K562 (cell line): ENCODE results near the gene PYGB. TPM values are rescaled to one million over a fixed set of nuclear protein-coding genes. Genes with fewer than 3 reads are reported as not detected.

Experiments used
- BRD9 ChIP-seq: fragments of 450-650 bp; IDR thresholded peaks from 2 replicates; pipeline ENCODE4 v1.6.1; 2018; ENCODE audit warnings: low read depth; ENCODE audit not compliant: partially characterized antibody
- CCAR2 ChIP-seq: fragments of 200-400 bp; formaldehyde crosslinking; IDR thresholded peaks from 2 replicates; pipeline ENCODE4 v1.6.1; 2017; ENCODE audit warnings: mild to moderate bottlenecking, low read depth, low read length
- COPS2 ChIP-seq: fragments of 450-650 bp; conservative IDR thresholded peaks from 2 replicates; pipeline ENCODE4 v1.6.1; 2016; ENCODE audit warnings: mild to moderate bottlenecking, moderate library complexity
- CTBP1 ChIP-seq: fragments of 450-650 bp; IDR thresholded peaks from 2 replicates; pipeline ENCODE4 v1.6.1; 2016; ENCODE audit warnings: borderline replicate concordance
- HDAC3 ChIP-seq: fragments of 450-650 bp; IDR thresholded peaks from 2 replicates; pipeline ENCODE4 v1.6.1; 2018; ENCODE audit warnings: borderline replicate concordance, mild to moderate bottlenecking, moderate library complexity; ENCODE audit not compliant: partially characterized antibody
- MLX ChIP-seq, 2 experiments: fragments of 450-650 bp in 1 of 2; sonication (generic) in 1 of 2; formaldehyde crosslinking; conservative IDR thresholded peaks; 2 replicates each; pipeline versions ENCODE4 v1.4.0 to v1.8.1; 2020 to 2022; ENCODE audit warnings: mild to moderate bottlenecking in 1 of 2, missing genetic modification reagents in 1 of 2
- PHTF2 ChIP-seq: fragments of 250-450 bp; sonication (Bioruptor Pico); IDR thresholded peaks from 2 replicates; pipeline ENCODE4 v1.5.0; 2021; ENCODE audit warnings: mild to moderate bottlenecking
- RBBP5 ChIP-seq: fragments of 200-600 bp; sonication (generic); IDR thresholded peaks from 2 replicates; pipeline ENCODE4 v1.6.1; 2012; ENCODE audit warnings: borderline replicate concordance, mild to moderate bottlenecking, low read length, control low read depth, inconsistent platforms; ENCODE audit not compliant: insufficient read depth, poor library complexity, severe bottlenecking
- RCOR1 ChIP-seq, 2 experiments: IDR thresholded peaks; 2 replicates each; pipeline ENCODE4 v1.6.1; 2012; ENCODE audit warnings: low read depth in 2 of 2, low read length in 2 of 2, borderline replicate concordance in 1 of 2, improper control_type of control experiment in 1 of 2
- XRCC5 ChIP-seq: fragments of 200-400 bp; formaldehyde crosslinking; IDR thresholded peaks from 2 replicates; pipeline ENCODE4 v1.6.1; 2017; ENCODE audit warnings: low read depth, mild to moderate bottlenecking, low read length
- ZNF311 ChIP-seq: fragments of 250-450 bp; sonication (Bioruptor Pico); IDR thresholded peaks from 2 replicates; pipeline ENCODE4 v1.4.0; 2020; ENCODE audit warnings: mild to moderate bottlenecking, moderate library complexity
- ZNF407 ChIP-seq: fragments of 450-650 bp; IDR thresholded peaks from 2 replicates; pipeline ENCODE4 v1.6.1; 2016; ENCODE audit warnings: low read depth
- ZNF655 ChIP-seq: fragments of 250-450 bp; sonication (Bioruptor Pico); IDR thresholded peaks from 2 replicates; pipeline ENCODE4 v1.5.0; 2021
- polyA plus RNA-seq, 8 experiments: library from polyadenylated mRNA; depleted of rRNA in 4 of 8; stranded (reverse) in 5 of 8; unstranded in 3 of 8; fragments of >200 nt; fragmentation: Nextera tagmentation in 2 of 8; fragmentation: Illumina TruSeq in 1 of 8; extraction: Ambion mirVana in 2 of 8; extraction: Trizol in 1 of 8; gene quantifications; 2 replicates each; pipeline versions ENCODE4 v1.2.1 to v1.2.3, GENCODE V29; 2011 to 2014; ENCODE audit warnings: inconsistent platforms in 1 of 8, missing spikeins in 1 of 8
- total RNA-seq, 7 experiments: library from RNA; depleted of rRNA in 6 of 7; stranded (reverse); fragments of >200 nt in 6 of 7; fragmentation: Illumina TruSeq in 2 of 7; extraction: Trizol in 2 of 7; gene quantifications; 2 replicates each; pipeline versions ENCODE4 v1.2.1 to v1.2.3, GENCODE V29; 2011 to 2021; ENCODE audit warnings: low replicate concordance in 1 of 7

The PYGB gene
- total and polyA plus RNA-seq, 9 of the 15 experiments (the other 6 are each of a cell fraction or from before 2014, with no cell fraction given) = 0.34 to 18.0 (median 9.8) TPM

- TF ChIP-seq ZNF407 (no peak), MLX (CRISPR knock-in tag; conservative IDR thresholded peaks at IDR 0.05) (no peak), RBBP5 (no peak), ZNF311 (CRISPR knock-in tag) (no peak), XRCC5 (no peak), BRD9 (no peak), COPS2 (no peak), CCAR2 (no peak), HDAC3 (no peak), ZNF655 (no peak), PHTF2 (no peak), RCOR1 (IDR thresholded peaks at IDR 0.05; ENCODE audit: borderline replicate concordance in 1 of 2, low read depth in 2 of 2, low read length in 2 of 2) (peak in 1 of 2 experiments; percentile 66; a peak in 2 of 4 replicates), CTBP1 (peak; percentile 23; the same call in 1 of the 2 replicates)
Measured at GRCh38 chr20:25223179-25223661, 24.7 kb upstream of the PYGB start (continued).
